ENCODE data around the gene CHST3.

DNA sequence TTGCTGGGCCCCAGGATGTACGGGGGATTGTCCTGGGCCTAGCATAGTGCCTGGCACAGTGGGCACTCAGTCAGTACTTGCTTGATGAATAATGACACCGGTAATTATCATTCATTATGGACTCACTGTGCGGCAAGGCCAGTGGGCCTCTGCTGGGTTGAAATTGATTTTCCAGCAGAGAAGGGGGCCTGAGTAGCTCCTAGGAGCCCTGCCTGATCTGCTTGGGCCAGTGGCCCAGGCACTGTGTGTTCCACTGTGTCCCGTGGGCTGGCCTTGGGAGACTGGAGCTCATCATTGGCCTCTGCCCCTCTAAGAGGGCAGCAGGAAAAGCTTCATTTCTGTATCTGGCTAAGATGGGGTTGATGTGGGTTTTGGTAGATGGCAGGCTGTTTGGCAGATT, 1.4 kb downstream of the CHST3 start:
- TF ChIP-seq, protein P1, sequence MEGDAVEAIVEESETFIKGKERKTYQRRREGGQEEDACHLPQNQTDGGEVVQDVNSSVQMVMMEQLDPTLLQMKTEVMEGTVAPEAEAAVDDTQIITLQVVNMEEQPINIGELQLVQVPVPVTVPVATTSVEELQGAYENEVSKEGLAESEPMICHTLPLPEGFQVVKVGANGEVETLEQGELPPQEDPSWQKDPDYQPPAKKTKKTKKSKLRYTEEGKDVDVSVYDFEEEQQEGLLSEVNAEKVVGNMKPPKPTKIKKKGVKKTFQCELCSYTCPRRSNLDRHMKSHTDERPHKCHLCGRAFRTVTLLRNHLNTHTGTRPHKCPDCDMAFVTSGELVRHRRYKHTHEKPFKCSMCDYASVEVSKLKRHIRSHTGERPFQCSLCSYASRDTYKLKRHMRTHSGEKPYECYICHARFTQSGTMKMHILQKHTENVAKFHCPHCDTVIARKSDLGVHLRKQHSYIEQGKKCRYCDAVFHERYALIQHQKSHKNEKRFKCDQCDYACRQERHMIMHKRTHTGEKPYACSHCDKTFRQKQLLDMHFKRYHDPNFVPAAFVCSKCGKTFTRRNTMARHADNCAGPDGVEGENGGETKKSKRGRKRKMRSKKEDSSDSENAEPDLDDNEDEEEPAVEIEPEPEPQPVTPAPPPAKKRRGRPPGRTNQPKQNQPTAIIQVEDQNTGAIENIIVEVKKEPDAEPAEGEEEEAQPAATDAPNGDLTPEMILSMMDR (IDR thresholded peaks at IDR 0.05; ENCODE audit: low read depth, low read length) = no peak
- no peak for TF ChIP-seq EZH2phosphoT487 (IDR thresholded peaks at IDR 0.05; ENCODE audit: low read depth)

All from OCI-LY3 (cell line).